ENCODE results near the gene DNM2. TPM values are rescaled to one million over a fixed set of nuclear protein-coding genes. Genes with fewer than 3 reads are reported as not detected.

DNM2 gene
- total RNA-seq, 3 donors from 2014 or later, result 83.1 to 98.6 (median 84.5) TPM

GRCh38 chr19:10817291-10818038 is 99.6 kb downstream of the DNM2 start:
- TF ChIP-seq CTCF (IDR thresholded peaks at IDR 0.05), result no peak
- TF ChIP-seq POLR2AphosphoS5 (IDR thresholded peaks at IDR 0.05), result peak; percentile 48 to 70 (median 61)
- no peak for TF ChIP-seq POLR2A (IDR thresholded peaks at IDR 0.05)
- Histone ChIP-seq H3K36me3 (no peaks in the 10 kb centered on the region), H3K27me3 (no peaks in the 10 kb centered on the region), H3K4me1 (no peaks in the 10 kb centered on the region), H3K27ac (peak overlapping the region; percentile 78 to 95), H3K4me3 (peak overlapping the region; percentile 49 to 68 (median 51)), H3K9me3 (no peaks in the 10 kb centered on the region)
- intact Hi-C loops (cut with DNase I; ENCODE audit: low total_unique reads), result no loop called here
- peak in 1 of 2 donors; percentile 43 for DNase-seq (ENCODE audit: low spot score in 2 of 2)

- TF ChIP-seq POLR2AphosphoS5 (IDR thresholded peaks at IDR 0.05) (no peak), POLR2A (IDR thresholded peaks at IDR 0.05) (no peak), CTCF (IDR thresholded peaks at IDR 0.05) (no peak)
- no peaks in the 10 kb centered on the region for H3K9me3 ChIP-seq
- intact Hi-C loops (cut with DNase I; ENCODE audit: low total_unique reads), result no loop called here
- no peaks in the 10 kb centered on the region for H3K36me3 ChIP-seq
- peak overlapping the region; percentile 78 to 95 for H3K27ac ChIP-seq
- peak overlapping the region in 2 of 3 donors; percentile 49 to 68 for H3K4me3 ChIP-seq
- DNase-seq (ENCODE audit: low spot score in 2 of 2), result no peak
- no peaks in the 10 kb centered on the region for H3K27me3 ChIP-seq
- H3K4me1 ChIP-seq, result no peaks in the 10 kb centered on the region
These were observed 100.6 kb downstream of the DNM2 start for GRCh38 chr19:10818301-10819123.

GRCh38 chr19:10819124-10820060 is 101.5 kb downstream of the DNM2 start:
- no peak for DNase-seq (ENCODE audit: low spot score in 2 of 2)
- Histone ChIP-seq H3K27ac (peak overlapping the region; percentile 78 to 95), H3K4me1 (no peaks in the 10 kb centered on the region), H3K36me3 (no peaks in the 10 kb centered on the region), H3K27me3 (no peaks in the 10 kb centered on the region), H3K4me3 (no peak overlapping the region), H3K9me3 (no peaks in the 10 kb centered on the region)
- intact Hi-C loops (cut with DNase I; ENCODE audit: low total_unique reads), result no loop called here
- TF ChIP-seq POLR2A (IDR thresholded peaks at IDR 0.05), result no peak
- no peak for TF ChIP-seq POLR2AphosphoS5 (IDR thresholded peaks at IDR 0.05)
- no peak for TF ChIP-seq CTCF (IDR thresholded peaks at IDR 0.05)

- no peak for TF ChIP-seq POLR2AphosphoS5 (IDR thresholded peaks at IDR 0.05)
- no peak for TF ChIP-seq POLR2A (IDR thresholded peaks at IDR 0.05)
- no peak for TF ChIP-seq CTCF (IDR thresholded peaks at IDR 0.05)
- no peaks in the 10 kb centered on the region for H3K36me3 ChIP-seq
- H3K27ac ChIP-seq, result no peak overlapping the region
- no peaks in the 10 kb centered on the region for H3K9me3 ChIP-seq
- intact Hi-C loops (cut with DNase I; ENCODE audit: low total_unique reads), result no loop called here
- no peaks in the 10 kb centered on the region for H3K27me3 ChIP-seq
- H3K4me3 ChIP-seq, result no peak overlapping the region
- no peak for DNase-seq (ENCODE audit: low spot score in 2 of 2)
- H3K4me1 ChIP-seq, result no peaks in the 10 kb centered on the region
These were observed 102.3 kb downstream of the DNM2 start for GRCh38 chr19:10820173-10820572.
